ENCODE measurements around the gene TTC29.
"Not testable (repeated sequence)": the region's sequence is repeated elsewhere in the genome, so short reads cannot be mapped to it uniquely, and the experiment has no call there.

DNA sequence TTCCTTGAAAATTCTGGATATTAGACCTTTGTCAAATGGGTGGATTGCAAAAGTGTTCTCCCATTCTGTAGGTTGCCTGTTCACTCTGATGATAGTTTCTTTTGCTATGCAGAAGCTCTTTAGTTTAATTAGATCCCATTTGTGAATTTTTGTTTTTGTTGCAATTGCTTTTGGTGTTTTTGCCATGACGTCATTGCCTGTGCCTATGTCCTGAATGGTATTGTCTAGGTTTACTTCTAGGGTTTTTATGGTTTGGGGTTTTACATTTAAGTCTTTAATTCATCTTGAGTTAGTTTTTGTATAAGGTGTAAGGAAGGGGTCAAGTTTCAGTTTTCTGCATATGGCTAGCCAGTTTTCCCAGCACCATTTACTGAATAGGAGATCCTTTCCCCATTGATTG is 122.7 kb downstream of the TTC29 start:
- TF ChIP-seq POLR2A, POLR2AphosphoS5 (IDR thresholded peaks at IDR 0.05; ENCODE audit: low read depth, low read length): not testable (repeated sequence)
